ENCODE results near the gene KIF12. TPM values are rescaled to one million over a fixed set of nuclear protein-coding genes. Genes with fewer than 3 reads are reported as not detected.

The KIF12 gene
- total and polyA plus RNA-seq, 8 donors, result 40.4 to 605 (median 68.3) TPM

- FAIRE-seq (no peak), ATAC-seq (no peak), DNase-seq (no peak)
- WGBS, 2 donors, result 66 to 77% methylated on average over 9 of the region's 9 CpGs
- Histone ChIP-seq H3K9me3 (no peaks in the 10 kb centered on the region), H3K27ac (peak overlapping the region; percentile 12 to 62 (median 38)), H3K27me3 (no peaks in the 10 kb centered on the region), H3K4me3 (no peak overlapping the region), H3K4me1 (peaks cover 0 to 9% (median 0%) of the 10 kb centered on the region in 3 donors), H3K36me3 (no peaks in the 10 kb centered on the region)
- no peak for TF ChIP-seq CTCF (IDR thresholded peaks at IDR 0.05)
- intact Hi-C loops (cut with DNase I), result no loop called here
Observed at GRCh38 chr9:114115654-114116125, 16.6 kb upstream of the KIF12 start.

GRCh38 chr9:114114364-114114763 lies 15.3 kb upstream of the KIF12 start:
- no peak for FAIRE-seq

GRCh38 chr9:114112778-114113584 lies 13.9 kb upstream of the KIF12 start:
- FAIRE-seq (no peak), ATAC-seq (peak in 3 of 4 donors; percentile 17 to 48 (median 21)), DNase-seq (peak in 5 of 6 donors; percentile 32 to 78 (median 67))
- intact Hi-C loops (cut with DNase I), result no loop called here
- 22 to 40% methylated on average over 10 of the region's 10 CpGs for WGBS, 2 donors
- Histone ChIP-seq H3K27me3 (no peaks in the 10 kb centered on the region), H3K27ac (no peak overlapping the region), H3K4me1 (no peaks in the 10 kb centered on the region), H3K36me3 (no peaks in the 10 kb centered on the region), H3K9me3 (no peaks in the 10 kb centered on the region), H3K4me3 (no peak overlapping the region)
- no peak for TF ChIP-seq CTCF (IDR thresholded peaks at IDR 0.05)

More at GRCh38 chr9:114114364-114114763, 15.3 kb upstream of the KIF12 start:
- TF ChIP-seq CTCF (IDR thresholded peaks at IDR 0.05), result no peak
- Histone ChIP-seq H3K4me1 (peaks cover 0 to 8% (median 0%) of the 10 kb centered on the region in 3 donors), H3K27me3 (no peaks in the 10 kb centered on the region), H3K4me3 (no peak overlapping the region), H3K36me3 (no peaks in the 10 kb centered on the region), H3K27ac (no peak overlapping the region), H3K9me3 (no peaks in the 10 kb centered on the region)
- ATAC-seq (no peak), DNase-seq (no peak)
- intact Hi-C loops (cut with DNase I), result no loop called here
- WGBS, 2 donors, result 44 to 51% methylated on average over 2 of the region's 2 CpGs

GRCh38 chr9:114112325-114112724 lies 13.2 kb upstream of the KIF12 start:
- FAIRE-seq, result no peak
- no peak for TF ChIP-seq CTCF (IDR thresholded peaks at IDR 0.05)
- no peak overlapping the region for H3K4me3 ChIP-seq
- H3K4me1 ChIP-seq, result no peaks in the 10 kb centered on the region
- H3K27ac ChIP-seq, result no peak overlapping the region
- intact Hi-C loops (cut with DNase I), result no loop called here
- H3K9me3 ChIP-seq, result no peaks in the 10 kb centered on the region
- H3K27me3 ChIP-seq, result no peaks in the 10 kb centered on the region
- no peak for ATAC-seq
- no peak for DNase-seq
- H3K36me3 ChIP-seq, result no peaks in the 10 kb centered on the region
- WGBS, 2 donors, result 87 to 88% methylated on average over 1 of the region's 1 CpG

GRCh38 chr9:114110180-114110579 lies 11.1 kb upstream of the KIF12 start:
- no peak for DNase-seq
- 87 to 95% methylated on average over 2 of the region's 2 CpGs for WGBS, 2 donors
- H3K4me3 ChIP-seq, result no peak overlapping the region
- no peak for FAIRE-seq
- H3K9me3 ChIP-seq, result no peaks in the 10 kb centered on the region
- no peak for ATAC-seq
- TF ChIP-seq CTCF (IDR thresholded peaks at IDR 0.05), result no peak
- H3K27me3 ChIP-seq, result no peaks in the 10 kb centered on the region
- H3K4me1 ChIP-seq, result no peaks in the 10 kb centered on the region
- no peak overlapping the region for H3K27ac ChIP-seq
- H3K36me3 ChIP-seq, result no peaks in the 10 kb centered on the region
- intact Hi-C loops (cut with DNase I), result no loop called here
